GM23248 (cell line): Measurements from ENCODE around the gene LRR1. TPM values are rescaled to one million over a fixed set of nuclear protein-coding genes. Genes with fewer than 3 reads are reported as not detected.
"Not testable (repeated sequence)": the region's sequence is repeated elsewhere in the genome, so short reads cannot be mapped to it uniquely, and the experiment has no call there.

Source experiments
- DNase-seq: peaks from one replicate; pipeline ENCODE4 v3.0.0-alpha.2; 2015
- H2AFZ ChIP-seq: fragments of 200-600 bp; sonication (generic); 2 replicates; pipeline ENCODE4 v1.6.1; 2016; ENCODE audit warnings: antibody characterized with exemption
- H3F3A ChIP-seq: fragments of 200-600 bp; sonication (generic); 2 replicates; pipeline ENCODE4 v1.6.1; 2016; ENCODE audit warnings: mild to moderate bottlenecking, antibody characterized with exemption, mixed run types; ENCODE audit not compliant: insufficient read depth
- H3K27ac ChIP-seq: fragments of 200-600 bp; sonication (generic); 2 replicates; pipeline ENCODE4 v1.5.1; 2016; ENCODE audit warnings: mild to moderate bottlenecking
- H3K27me3 ChIP-seq: fragments of 200-600 bp; sonication (generic); replicated peaks from 2 replicates; pipeline ENCODE4 v1.6.1; 2016; ENCODE audit warnings: mild to moderate bottlenecking; ENCODE audit not compliant: insufficient read depth
- H3K36me3 ChIP-seq: fragments of 200-600 bp; sonication (generic); 2 replicates; pipeline ENCODE4 v1.6.1; 2016; ENCODE audit warnings: low read depth, mild to moderate bottlenecking
- H3K4me1 ChIP-seq: fragments of 200-600 bp; sonication (generic); 2 replicates; pipeline ENCODE4 v1.6.1; 2016; ENCODE audit warnings: mild to moderate bottlenecking; ENCODE audit not compliant: insufficient read depth
- H3K4me2 ChIP-seq: fragments of 200-600 bp; sonication (generic); one replicate; pipeline ENCODE4 v1.6.1; 2016; ENCODE audit warnings: mild to moderate bottlenecking; ENCODE audit not compliant: unreplicated experiment
- H3K4me3 ChIP-seq: fragments of 200-600 bp; sonication (generic); 2 replicates; pipeline ENCODE4 v1.5.1; 2016; ENCODE audit warnings: mild to moderate bottlenecking
- H3K79me2 ChIP-seq: fragments of 200-600 bp; sonication (generic); 2 replicates; pipeline ENCODE4 v1.6.1; 2016; ENCODE audit warnings: mild to moderate bottlenecking; ENCODE audit not compliant: insufficient read depth
- H3K9ac ChIP-seq: fragments of 200-600 bp; sonication (generic); 2 replicates; pipeline ENCODE4 v1.6.1; 2016; ENCODE audit warnings: mild to moderate bottlenecking
- H3K9me2 ChIP-seq: fragments of 200-600 bp; sonication (generic); 2 replicates; pipeline ENCODE4 v1.6.1; 2016; ENCODE audit warnings: mixed run types, mild to moderate bottlenecking, moderate library complexity; ENCODE audit not compliant: insufficient read depth
- H3K9me3 ChIP-seq: fragments of 200-600 bp; sonication (generic); one replicate; pipeline ENCODE4 v1.6.1; 2017; ENCODE audit warnings: low read depth
- H4K20me1 ChIP-seq: fragments of 200-600 bp; sonication (generic); 2 replicates; pipeline ENCODE4 v1.6.0; 2016; ENCODE audit not compliant: insufficient read depth
- EZH2 ChIP-seq: fragments of 200-600 bp; sonication (generic); IDR thresholded peaks from 2 replicates; pipeline ENCODE4 v1.6.1; 2018; ENCODE audit warnings: antibody characterized with exemption, mild to moderate bottlenecking; ENCODE audit not compliant: insufficient read depth, poor library complexity, severe bottlenecking
- EZH2phosphoT487 ChIP-seq: fragments of 200-600 bp; sonication (generic); IDR thresholded peaks from 2 replicates; pipeline ENCODE4 v1.6.1; 2018; ENCODE audit warnings: antibody characterized with exemption, moderate library complexity, mild to moderate bottlenecking, low read depth; ENCODE audit not compliant: insufficient read depth
- WGBS, 2 experiments: methylation state at CpG; one replicate each; pipeline ENCODE4 v1.1.6; 2015 to 2017; ENCODE audit warnings: low lambda C conversion rate in 2 of 2, low coverage in 1 of 2; ENCODE audit errors: missing lambda C conversion rate in 2 of 2; 5-methylcytosine and 5-hydroxymethylcytosine counted together
- in situ Hi-C: fragments of 300-500 bp; cut with MboI; formaldehyde crosslinking; loops from 2 replicates; pipeline ENCODE4 v1.15.0; 2020
- polyA plus RNA-seq: library from polyadenylated mRNA; unstranded; fragments of >200 nt; fragmentation: Nextera tagmentation; extraction: Ambion mirVana; gene quantifications from 2 replicates; pipeline ENCODE4 v1.2.1, GENCODE V29; 2016
- total RNA-seq: library from RNA; depleted of rRNA; stranded (reverse); fragments of >200 nt; shearing (Covaris generic); gene quantifications from 2 replicates; pipeline ENCODE4 v1.2.3, GENCODE V29; 2014

LRR1 gene
- total and polyA plus RNA-seq, 2 experiments from 2014 or later = 9.6 to 17.5 TPM

DNA sequence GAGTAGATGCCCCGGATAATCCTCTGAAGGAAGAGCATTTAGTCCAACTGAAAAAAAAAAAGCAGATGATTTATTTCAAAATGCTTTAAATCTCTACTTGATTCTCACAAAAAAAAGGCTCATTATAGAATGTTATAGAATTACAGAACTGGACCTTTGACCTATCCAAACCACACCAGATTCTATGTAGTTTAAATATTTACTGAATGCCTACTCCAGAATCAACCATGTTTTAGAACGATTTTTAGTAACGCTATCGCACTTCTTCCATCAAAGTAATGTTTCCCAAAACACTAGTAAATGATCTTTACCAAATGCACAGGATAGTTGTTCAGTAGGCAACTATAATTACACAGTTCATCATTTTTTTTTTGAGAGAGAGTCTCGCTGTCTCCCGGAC is 15.1 kb upstream of the LRR1 start:
- no peaks in the 10 kb centered on the region for H3K9me2 ChIP-seq
- no peaks in the 10 kb centered on the region for H3K27me3 ChIP-seq
- H4K20me1 ChIP-seq = peaks cover 14% of the 10 kb centered on the region; the same call in 1 of the 2 replicates
- H3K9me3 ChIP-seq = no peaks in the 10 kb centered on the region
- no peak for TF ChIP-seq EZH2
- no peak for TF ChIP-seq EZH2phosphoT487
- 93 to 100% methylated on average over 6 of the region's 6 CpGs for WGBS, 2 experiments
- H2AFZ ChIP-seq = no peak overlapping the region
- no peak overlapping the region for H3K27ac ChIP-seq
- peak overlapping the region; percentile 91 for H3K4me3 ChIP-seq
- H3K4me1 ChIP-seq = peaks cover 24% of the 10 kb centered on the region
- in situ Hi-C loops = no loop called here
- H3K9ac ChIP-seq = peak overlapping the region; percentile 96; the same call in 1 of the 2 replicates
- H3K36me3 ChIP-seq = peaks cover 31% of the 10 kb centered on the region
- H3K79me2 ChIP-seq = peaks cover 76% of the 10 kb centered on the region
- peak overlapping the region; percentile 87 for H3K4me2 ChIP-seq
- peaks cover 73% of the 10 kb centered on the region for H3F3A ChIP-seq
- DNase-seq = no peak

- Histone ChIP-seq H3K4me3 (peak overlapping the region; percentile 91), H3K4me1 (peaks cover 24% of the 10 kb centered on the region), H4K20me1 (peaks cover 14% of the 10 kb centered on the region; the same call in 1 of the 2 replicates), H3F3A (peaks cover 69% of the 10 kb centered on the region), H3K27me3 (no peaks in the 10 kb centered on the region), H3K9ac (peak overlapping the region; percentile 96), H3K4me2 (peak overlapping the region; percentile 87), H3K27ac (peak overlapping the region; percentile 1; the same call in 1 of the 2 replicates), H3K9me2 (no peaks in the 10 kb centered on the region), H3K36me3 (peaks cover 31% of the 10 kb centered on the region), H2AFZ (no peak overlapping the region), H3K79me2 (peaks cover 71% of the 10 kb centered on the region), H3K9me3 (no peaks in the 10 kb centered on the region)
- TF ChIP-seq EZH2 = no peak
- no peak for TF ChIP-seq EZH2phosphoT487
- DNase-seq = no peak
- in situ Hi-C loops = no loop called here
- WGBS, 2 experiments = 87% methylated on average over 11 of the region's 11 CpGs
Measured at GRCh38 chr14:49584058-49584457, 14.7 kb upstream of the LRR1 start.

GRCh38 chr14:49584981-49585640 is 13.6 kb upstream of the LRR1 start:
- H3K79me2 ChIP-seq = peaks cover 61% of the 10 kb centered on the region
- H3K4me1 ChIP-seq = peaks cover 24% of the 10 kb centered on the region
- in situ Hi-C loops, H2AFZ ChIP-seq, H3K27me3 ChIP-seq, H3K9me2 ChIP-seq, H3K9me3 ChIP-seq: not testable (repeated sequence)
- peaks cover 58% of the 10 kb centered on the region for H3F3A ChIP-seq
- peak overlapping the region; percentile 96 for H3K9ac ChIP-seq
- peak overlapping the region; percentile 91 for H3K4me3 ChIP-seq
- peaks cover 31% of the 10 kb centered on the region for H3K36me3 ChIP-seq
- WGBS, 2 experiments = 8% methylated on average over 32 of the region's 32 CpGs
- peak overlapping the region; percentile 87 for H3K27ac ChIP-seq
- peak overlapping the region; percentile 87 for H3K4me2 ChIP-seq
- peaks cover 14% of the 10 kb centered on the region; the same call in 1 of the 2 replicates for H4K20me1 ChIP-seq
- DNase-seq = peak; percentile 36

DNA sequence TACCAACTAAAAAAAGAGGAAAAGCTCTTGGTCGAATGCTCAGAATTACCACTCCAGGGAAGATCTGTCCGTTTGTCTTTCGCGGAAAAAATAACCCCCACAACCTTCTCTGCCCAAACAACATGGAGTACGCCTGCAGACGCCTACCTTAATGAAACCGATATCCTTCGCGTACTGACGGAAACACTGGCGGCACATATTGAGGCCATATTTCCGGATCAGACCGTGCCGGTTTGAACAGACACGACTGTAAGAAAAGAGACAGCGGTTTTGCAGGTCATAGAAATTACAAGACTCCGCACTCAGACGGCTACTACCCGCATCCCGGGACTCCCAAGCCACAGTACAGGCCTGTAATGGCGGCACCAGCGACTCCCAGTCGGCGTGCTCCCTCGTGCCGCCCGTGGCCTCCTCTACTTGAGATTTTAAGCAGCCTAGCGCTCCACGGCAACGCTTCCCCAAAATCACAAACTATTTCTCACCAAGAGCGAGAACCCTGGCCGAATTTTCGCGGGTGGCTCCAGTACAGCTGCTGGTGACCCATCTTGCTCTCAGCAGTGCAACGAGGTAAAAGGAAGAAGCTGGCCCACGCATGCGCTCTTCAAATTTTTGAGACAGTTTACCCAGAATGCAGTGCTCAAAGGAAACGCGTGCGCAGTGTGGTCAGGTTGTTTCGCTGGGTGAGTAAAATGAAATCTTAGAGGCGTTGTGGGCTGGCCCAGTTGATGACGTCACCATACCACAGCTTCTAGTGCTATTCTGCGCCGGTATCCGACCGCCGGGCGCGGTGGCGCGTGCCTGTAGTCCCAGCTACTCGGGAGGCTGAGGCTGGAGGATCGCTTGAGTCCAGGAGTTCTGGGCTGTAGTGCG is 12.7 kb upstream of the LRR1 start, which contains the start of gene RPS29:
TSS of gene RPS29 (minus strand) at position 578 of the 870 bp plus-strand sequence. CDS start at position 544, 34 bp downstream.
- in situ Hi-C loops = no loop called here
- peaks cover 14% of the 10 kb centered on the region; the same call in 1 of the 2 replicates for H4K20me1 ChIP-seq

More for the DNA sequence above, 12.7 kb upstream of the LRR1 start, which contains the start of gene RPS29:
- Histone ChIP-seq H3K27ac (peak within 1 kb of the TSS; percentile 87), H3K79me2 (peaks cover 51% of the 10 kb centered on the region), H3K4me1 (peaks cover 24% of the 10 kb centered on the region), H3K9ac (peak within 1 kb of the TSS; percentile 96), H3K36me3 (peaks cover 31% of the 10 kb centered on the region), H3F3A (peaks cover 53% of the 10 kb centered on the region), H3K27me3 (no peaks in the 10 kb centered on the region), H3K4me2 (peak within 1 kb of the TSS; percentile 87), H3K4me3 (peak within 1 kb of the TSS; percentile 91), H2AFZ (peak within 1 kb of the TSS; percentile 80), H3K9me2 (no peaks in the 10 kb centered on the region), H3K9me3 (no peaks in the 10 kb centered on the region)
- DNase-seq = peak; percentile 99
- no peak for TF ChIP-seq EZH2phosphoT487
- TF ChIP-seq EZH2 = no peak
- 1 to 2% methylated on average over 53 to 54 of the region's 55 CpGs for WGBS, 2 experiments
